Vagina (tissue), 2 donors: ENCODE data around the gene C19orf53. TPM values are rescaled to one million over a fixed set of nuclear protein-coding genes. Genes with fewer than 3 reads are reported as not detected.

Source experiments
- DNase-seq, 2 donors: peaks; one replicate each; pipeline ENCODE4 v3.0.0-alpha.2; 2017; ENCODE audit errors: extremely low spot score in 2 of 2
- H3K27ac ChIP-seq: fragments of 200-600 bp; sonication (generic); one replicate; pipeline ENCODE4 v1.5.1; 2019
- H3K27me3 ChIP-seq: fragments of 200-600 bp; sonication (generic); one replicate; pipeline ENCODE4 v1.5.1; 2019
- H3K36me3 ChIP-seq, 2 donors: fragments of 200-600 bp; sonication (generic); one replicate each; pipeline ENCODE4 v1.5.1; 2017 to 2019
- H3K4me1 ChIP-seq: fragments of 200-600 bp; sonication (generic); one replicate; pipeline ENCODE4 v1.5.1; 2019
- H3K4me3 ChIP-seq, 2 donors: fragments of 200-600 bp; sonication (generic); 1 replicate in 1 of 2; 2 replicates in 1 of 2; pipeline ENCODE4 v1.5.1; 2016 to 2019
- H3K9me3 ChIP-seq: fragments of 200-600 bp; sonication (generic); one replicate; pipeline ENCODE4 v1.5.1; 2019
- CTCF ChIP-seq, 3 experiments: fragments of 450-650 bp in 2 of 3; fragments of 200-600 bp in 1 of 3; sonication (generic) in 1 of 3; IDR thresholded peaks; one replicate each; pipeline ENCODE4 v1.5.1; 2017 to 2019; ENCODE audit warnings: antibody characterized with exemption in 3 of 3, mild to moderate bottlenecking in 2 of 3, moderate library complexity in 2 of 3
- POLR2A ChIP-seq, 2 donors: fragments of 450-650 bp; IDR thresholded peaks; one replicate each; pipeline ENCODE4 v1.6.1; 2017; ENCODE audit warnings: antibody characterized with exemption in 2 of 2, mild to moderate bottlenecking in 2 of 2, moderate library complexity in 2 of 2
- POLR2AphosphoS5 ChIP-seq, 2 donors: sonication (generic); formaldehyde crosslinking; IDR thresholded peaks; one replicate each; pipeline ENCODE4 v1.9.0; 2017; ENCODE audit warnings: antibody characterized with exemption in 2 of 2, mild to moderate bottlenecking in 2 of 2, low read depth in 1 of 2; ENCODE audit not compliant: insufficient read depth in 1 of 2
- intact Hi-C: fragments of 100-400 bp; cut with DNase I; formaldehyde crosslinking; loops from one replicate; pipeline ENCODE4 v1.15.1; 2023
- total RNA-seq: library from RNA; depleted of rRNA; stranded (reverse); fragments of >200 nt; gene quantifications from one replicate; pipeline ENCODE4 v1.2.3, GENCODE V29; 2016

C19orf53 gene
- total RNA-seq, 1 donor from 2014 or later: 189 TPM

GRCh38 chr19:13823901-13824300 is 49.6 kb downstream of the C19orf53 start:
- intact Hi-C loops: no loop called here
- Histone ChIP-seq H3K4me1 (no peaks in the 10 kb centered on the region), H3K27me3 (no peaks in the 10 kb centered on the region), H3K36me3 (peaks cover 0 to 9% of the 10 kb centered on the region in 2 donors), H3K27ac (no peak overlapping the region), H3K9me3 (no peaks in the 10 kb centered on the region), H3K4me3 (no peak overlapping the region)
- TF ChIP-seq CTCF (IDR thresholded peaks at IDR 0.05): no peak
- TF ChIP-seq POLR2A (IDR thresholded peaks at IDR 0.05): no peak
- no peak for TF ChIP-seq POLR2AphosphoS5 (IDR thresholded peaks at IDR 0.05; ENCODE audit: insufficient read depth in 1 of 2, low read depth in 1 of 2)
- no peak for DNase-seq

GRCh38 chr19:13824703-13825102 is 50.4 kb downstream of the C19orf53 start:
- H3K27me3 ChIP-seq: no peaks in the 10 kb centered on the region
- TF ChIP-seq CTCF (IDR thresholded peaks at IDR 0.05) (no peak), POLR2A (IDR thresholded peaks at IDR 0.05) (no peak)
- no peak overlapping the region for H3K4me3 ChIP-seq
- H3K9me3 ChIP-seq: no peaks in the 10 kb centered on the region
- peaks cover 0 to 9% of the 10 kb centered on the region in 2 donors for H3K36me3 ChIP-seq
- H3K4me1 ChIP-seq: no peaks in the 10 kb centered on the region
- intact Hi-C loops: no loop called here
- H3K27ac ChIP-seq: no peak overlapping the region
- DNase-seq: no peak

GRCh38 chr19:13825489-13826441 is 51.5 kb downstream of the C19orf53 start:
- DNase-seq: no peak
- Histone ChIP-seq H3K4me3 (no peak overlapping the region), H3K27ac (no peak overlapping the region), H3K27me3 (no peaks in the 10 kb centered on the region), H3K9me3 (no peaks in the 10 kb centered on the region), H3K4me1 (no peaks in the 10 kb centered on the region), H3K36me3 (peaks cover 0 to 16% of the 10 kb centered on the region in 2 donors)
- TF ChIP-seq POLR2A (IDR thresholded peaks at IDR 0.05): no peak
- TF ChIP-seq POLR2AphosphoS5 (IDR thresholded peaks at IDR 0.05; ENCODE audit: insufficient read depth in 1 of 2, low read depth in 1 of 2): no peak
- TF ChIP-seq CTCF (IDR thresholded peaks at IDR 0.05): no peak
- intact Hi-C loops: no loop called here

GRCh38 chr19:13826652-13827235 is 52.5 kb downstream of the C19orf53 start:
- no peak overlapping the region for H3K4me3 ChIP-seq
- no peaks in the 10 kb centered on the region for H3K9me3 ChIP-seq
- H3K27ac ChIP-seq: no peak overlapping the region
- H3K27me3 ChIP-seq: no peaks in the 10 kb centered on the region
- no peak for DNase-seq
- peaks cover 0 to 16% of the 10 kb centered on the region in 2 donors for H3K36me3 ChIP-seq
- intact Hi-C loops: no loop called here
- no peak for TF ChIP-seq POLR2A (IDR thresholded peaks at IDR 0.05)
- TF ChIP-seq POLR2AphosphoS5 (IDR thresholded peaks at IDR 0.05; ENCODE audit: insufficient read depth in 1 of 2, low read depth in 1 of 2): no peak
- TF ChIP-seq CTCF (IDR thresholded peaks at IDR 0.05): no peak
- no peaks in the 10 kb centered on the region for H3K4me1 ChIP-seq

- Histone ChIP-seq H3K27me3 (no peaks in the 10 kb centered on the region), H3K4me3 (no peak overlapping the region), H3K36me3 (peaks cover 0 to 16% of the 10 kb centered on the region in 2 donors), H3K9me3 (no peaks in the 10 kb centered on the region), H3K27ac (no peak overlapping the region), H3K4me1 (no peaks in the 10 kb centered on the region)
- no peak for TF ChIP-seq POLR2A (IDR thresholded peaks at IDR 0.05)
- TF ChIP-seq POLR2AphosphoS5 (IDR thresholded peaks at IDR 0.05; ENCODE audit: insufficient read depth in 1 of 2, low read depth in 1 of 2): no peak
- TF ChIP-seq CTCF (IDR thresholded peaks at IDR 0.05): no peak
- intact Hi-C loops: no loop called here
- peak in 1 of 2 donors; percentile 80 for DNase-seq
These were observed 53.4 kb downstream of the C19orf53 start for GRCh38 chr19:13827656-13828055.
